Dermis blood vessel endothelial cell (primary cell): Measurements from ENCODE around the gene SP2. TPM values are rescaled to one million over a fixed set of nuclear protein-coding genes. Genes with fewer than 3 reads are reported as not detected.
"Not testable (repeated sequence)": the region's sequence is repeated elsewhere in the genome, so short reads cannot be mapped to it uniquely, and the experiment has no call there.

ENCODE experiments used
- DNase-seq: peaks from one replicate; pipeline ENCODE4 v3.0.0; 2010
- total RNA-seq: library from RNA; depleted of rRNA; stranded (reverse); fragments of >200 nt; gene quantifications from 2 replicates; pipeline ENCODE4 v1.2.3, GENCODE V29; 2014

SP2 gene
- total RNA-seq, 1 donor from 2014 or later = 1.7 TPM

- DNase-seq = no peak
Observed at GRCh38 chr17:47891545-47892088, 4.4 kb upstream of the SP2 start.

- peak; percentile 43 for DNase-seq
Observed at GRCh38 chr17:47894498-47895346, 1.3 kb upstream of the SP2 start.

GRCh38 chr17:47895347-47895855 is 635 bp upstream of the SP2 start:
- no peak for DNase-seq

GRCh38 chr17:47896672-47897490 is 845 bp downstream of the SP2 start:
- DNase-seq = peak; percentile 33

- no peak for DNase-seq
Observed at GRCh38 chr17:47897561-47897960, 1.5 kb downstream of the SP2 start.

GRCh38 chr17:47898241-47898640 is 2.2 kb downstream of the SP2 start:
- no peak for DNase-seq

- DNase-seq = no peak
Observed at GRCh38 chr17:47899643-47900042, 3.6 kb downstream of the SP2 start.

- no peak for DNase-seq
Observed at GRCh38 chr17:47901423-47901822, 5.4 kb downstream of the SP2 start.

GRCh38 chr17:47902039-47902744 is 6.2 kb downstream of the SP2 start:
- no peak for DNase-seq

GRCh38 chr17:47905221-47905733 is 9.2 kb downstream of the SP2 start:
- peak; percentile 65 for DNase-seq

- DNase-seq = no peak
Observed at GRCh38 chr17:47906443-47906842, 10.4 kb downstream of the SP2 start.

- no peak for DNase-seq
Observed at GRCh38 chr17:47907932-47908562, 12.0 kb downstream of the SP2 start.

GRCh38 chr17:47913050-47913449 is 17.0 kb downstream of the SP2 start:
- no peak for DNase-seq

GRCh38 chr17:47914306-47914948 is 18.4 kb downstream of the SP2 start:
- DNase-seq = no peak

- DNase-seq = no peak
Observed at GRCh38 chr17:47915776-47916398, 19.9 kb downstream of the SP2 start.

GRCh38 chr17:47916489-47917208 is 20.6 kb downstream of the SP2 start:
- DNase-seq = no peak

- no peak for DNase-seq
Observed at GRCh38 chr17:47917581-47917980, 21.5 kb downstream of the SP2 start.

- DNase-seq = no peak
Observed at GRCh38 chr17:47918006-47918405, 22.0 kb downstream of the SP2 start.

GRCh38 chr17:47918991-47919390 is 23.0 kb downstream of the SP2 start:
- no peak for DNase-seq

- not testable (repeated sequence) for DNase-seq
Observed at GRCh38 chr17:47919889-47920288, 23.9 kb downstream of the SP2 start.
